ENCODE results near the gene CD3E. TPM values are rescaled to one million over a fixed set of nuclear protein-coding genes. Genes with fewer than 3 reads are reported as not detected.
"Not testable (repeated sequence)": the region's sequence is repeated elsewhere in the genome, so short reads cannot be mapped to it uniquely, and the experiment has no call there.

CD3E gene
- total and polyA plus RNA-seq, 4 donors, result 4.4 to 5.7 (median 5.2) TPM

DNA sequence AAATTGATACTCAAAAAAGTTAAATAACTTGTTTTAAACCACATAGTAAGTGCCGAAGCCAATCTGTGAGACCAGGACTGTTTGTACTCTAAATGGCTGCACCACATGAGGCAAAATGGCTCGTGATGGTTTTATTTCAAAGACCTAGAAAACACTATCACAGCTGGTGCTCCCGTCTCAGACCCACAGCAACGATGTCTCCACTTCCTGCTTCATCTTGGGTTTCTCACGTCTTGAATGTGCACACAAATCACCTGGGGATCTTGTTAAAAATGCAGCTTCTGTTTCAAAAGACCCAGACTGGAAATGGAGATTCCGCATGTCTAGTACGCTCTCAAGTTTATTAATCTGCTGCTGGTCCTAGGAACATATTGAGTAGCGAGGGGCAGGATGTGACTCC is 1.2 kb downstream of the CD3E start:
- Histone ChIP-seq H3K9ac (ENCODE audit: insufficient read depth in 1 of 2, low read length in 2 of 2) (no peak overlapping the region), H3K4me1 (ENCODE audit: control insufficient read depth in 5 of 5, insufficient read depth in 5 of 5, low read length in 5 of 5) (no peaks in the 10 kb centered on the region), H3K27ac (ENCODE audit: low read depth in 1 of 2, low read length in 1 of 2) (no peak overlapping the region), H3K36me3 (ENCODE audit: control insufficient read depth in 4 of 4, insufficient read depth in 4 of 4, low read length in 4 of 4) (no peaks in the 10 kb centered on the region), H3K9me3 (ENCODE audit: control insufficient read depth in 4 of 4, insufficient read depth in 3 of 4, low read length in 3 of 4) (no peaks in the 10 kb centered on the region), H3K4me3 (no peak overlapping the region), H3K27me3 (ENCODE audit: control insufficient read depth in 3 of 3, insufficient read depth in 3 of 3, low read length in 2 of 3) (peaks cover 0 to 6% (median 3%) of the 10 kb centered on the region in 3 donors)
- no peak for DNase-seq
- ATAC-seq (ENCODE audit: insufficient read depth, low FRiP score), result no peak
- TF ChIP-seq, protein P1, sequence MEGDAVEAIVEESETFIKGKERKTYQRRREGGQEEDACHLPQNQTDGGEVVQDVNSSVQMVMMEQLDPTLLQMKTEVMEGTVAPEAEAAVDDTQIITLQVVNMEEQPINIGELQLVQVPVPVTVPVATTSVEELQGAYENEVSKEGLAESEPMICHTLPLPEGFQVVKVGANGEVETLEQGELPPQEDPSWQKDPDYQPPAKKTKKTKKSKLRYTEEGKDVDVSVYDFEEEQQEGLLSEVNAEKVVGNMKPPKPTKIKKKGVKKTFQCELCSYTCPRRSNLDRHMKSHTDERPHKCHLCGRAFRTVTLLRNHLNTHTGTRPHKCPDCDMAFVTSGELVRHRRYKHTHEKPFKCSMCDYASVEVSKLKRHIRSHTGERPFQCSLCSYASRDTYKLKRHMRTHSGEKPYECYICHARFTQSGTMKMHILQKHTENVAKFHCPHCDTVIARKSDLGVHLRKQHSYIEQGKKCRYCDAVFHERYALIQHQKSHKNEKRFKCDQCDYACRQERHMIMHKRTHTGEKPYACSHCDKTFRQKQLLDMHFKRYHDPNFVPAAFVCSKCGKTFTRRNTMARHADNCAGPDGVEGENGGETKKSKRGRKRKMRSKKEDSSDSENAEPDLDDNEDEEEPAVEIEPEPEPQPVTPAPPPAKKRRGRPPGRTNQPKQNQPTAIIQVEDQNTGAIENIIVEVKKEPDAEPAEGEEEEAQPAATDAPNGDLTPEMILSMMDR (IDR thresholded peaks at IDR 0.05; ENCODE audit: control extremely low read depth, extremely low read depth), result no peak
- 66 to 67% methylated on average over 8 of the region's 8 CpGs for WGBS, 2 donors

- no peak overlapping the region for H3K4me3 ChIP-seq
- no peaks in the 10 kb centered on the region for H3K9me3 ChIP-seq (ENCODE audit: control insufficient read depth in 4 of 4, insufficient read depth in 3 of 4, low read length in 3 of 4)
- TF ChIP-seq, protein P1 (IDR thresholded peaks at IDR 0.05; ENCODE audit: control extremely low read depth, extremely low read depth), result no peak
- H3K27me3 ChIP-seq (ENCODE audit: control insufficient read depth in 3 of 3, insufficient read depth in 3 of 3, low read length in 2 of 3), result peaks cover 0 to 3% (median 3%) of the 10 kb centered on the region in 3 donors
- no peak for ATAC-seq (ENCODE audit: insufficient read depth, low FRiP score)
- DNase-seq, result no peak
- no peak overlapping the region for H3K27ac ChIP-seq (ENCODE audit: low read depth in 1 of 2, low read length in 1 of 2)
- no peak overlapping the region for H3K9ac ChIP-seq (ENCODE audit: insufficient read depth in 1 of 2, low read length in 2 of 2)
- H3K36me3 ChIP-seq (ENCODE audit: control insufficient read depth in 4 of 4, insufficient read depth in 4 of 4, low read length in 4 of 4), result no peaks in the 10 kb centered on the region
- H3K4me1 ChIP-seq (ENCODE audit: control insufficient read depth in 5 of 5, insufficient read depth in 5 of 5, low read length in 5 of 5), result no peaks in the 10 kb centered on the region
- WGBS, 2 donors, result 77 to 85% methylated on average over 2 of the region's 2 CpGs
Observed at GRCh38 chr11:118306556-118306955, 2.0 kb downstream of the CD3E start.

GRCh38 chr11:118308995-118309528 is 4.5 kb downstream of the CD3E start:
- H3K27me3 ChIP-seq (ENCODE audit: control insufficient read depth in 3 of 3, insufficient read depth in 3 of 3, low read length in 2 of 3); H3K9ac ChIP-seq (ENCODE audit: insufficient read depth in 1 of 2, low read length in 2 of 2); ATAC-seq (ENCODE audit: insufficient read depth, low FRiP score); H3K4me3 ChIP-seq; H3K9me3 ChIP-seq (ENCODE audit: control insufficient read depth in 4 of 4, insufficient read depth in 3 of 4, low read length in 3 of 4); DNase-seq; H3K4me1 ChIP-seq (ENCODE audit: control insufficient read depth in 5 of 5, insufficient read depth in 5 of 5, low read length in 5 of 5); H3K36me3 ChIP-seq (ENCODE audit: control insufficient read depth in 4 of 4, insufficient read depth in 4 of 4, low read length in 4 of 4); H3K27ac ChIP-seq (ENCODE audit: low read depth in 1 of 2, low read length in 1 of 2): not testable (repeated sequence)
- WGBS, 2 donors, result 94 to 95% methylated on average over 5 of the region's 5 CpGs

DNA sequence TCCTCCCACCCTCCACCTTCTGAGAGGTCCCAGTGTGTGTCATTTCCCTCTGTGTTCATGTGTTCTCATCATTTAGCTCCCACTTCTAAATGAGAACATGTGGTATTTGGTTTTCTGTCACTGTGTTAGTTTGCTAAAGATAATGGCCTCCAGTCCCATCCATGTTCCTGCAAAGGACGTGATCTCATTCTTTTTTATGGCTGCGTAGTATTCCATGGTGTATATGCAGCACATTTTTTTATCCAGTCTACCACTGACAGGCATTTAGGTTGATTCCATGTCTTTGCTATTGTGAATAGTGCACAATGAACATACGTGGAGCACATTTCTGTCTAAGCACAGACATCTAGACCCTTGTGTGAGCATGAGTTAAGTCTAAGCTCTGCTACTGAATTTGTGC is 5.7 kb downstream of the CD3E start:
- no peak overlapping the region for H3K4me3 ChIP-seq
- no peak overlapping the region for H3K9ac ChIP-seq (ENCODE audit: insufficient read depth in 1 of 2, low read length in 2 of 2)
- peaks cover 0 to 4% (median 0%) of the 10 kb centered on the region in 5 donors for H3K4me1 ChIP-seq (ENCODE audit: control insufficient read depth in 5 of 5, insufficient read depth in 5 of 5, low read length in 5 of 5)
- DNase-seq (no peak), ATAC-seq (ENCODE audit: insufficient read depth, low FRiP score) (no peak)
- H3K9me3 ChIP-seq (ENCODE audit: control insufficient read depth in 4 of 4, insufficient read depth in 3 of 4, low read length in 3 of 4), result no peaks in the 10 kb centered on the region
- no peak overlapping the region for H3K27ac ChIP-seq (ENCODE audit: low read depth in 1 of 2, low read length in 1 of 2)
- 94 to 96% methylated on average over 3 of the region's 3 CpGs for WGBS, 2 donors
- TF ChIP-seq, protein P1 (IDR thresholded peaks at IDR 0.05; ENCODE audit: control extremely low read depth, extremely low read depth), result no peak
- H3K36me3 ChIP-seq (ENCODE audit: control insufficient read depth in 4 of 4, insufficient read depth in 4 of 4, low read length in 4 of 4), result no peaks in the 10 kb centered on the region
- peaks cover 0 to 3% (median 0%) of the 10 kb centered on the region in 3 donors for H3K27me3 ChIP-seq (ENCODE audit: control insufficient read depth in 3 of 3, insufficient read depth in 3 of 3, low read length in 2 of 3)

All from lung (tissue), 12 donors.